ENCODE measurements around the gene MRPS6.

MRPS6 gene

GRCh38 chr21:34072145-34073031 lies 990 bp upstream of the MRPS6 start:
- peak overlapping the region; percentile 93 for H3K27ac ChIP-seq

GRCh38 chr21:34073749-34074282 lies 438 bp downstream of the MRPS6 start:
- TF ChIP-seq, protein P1, sequence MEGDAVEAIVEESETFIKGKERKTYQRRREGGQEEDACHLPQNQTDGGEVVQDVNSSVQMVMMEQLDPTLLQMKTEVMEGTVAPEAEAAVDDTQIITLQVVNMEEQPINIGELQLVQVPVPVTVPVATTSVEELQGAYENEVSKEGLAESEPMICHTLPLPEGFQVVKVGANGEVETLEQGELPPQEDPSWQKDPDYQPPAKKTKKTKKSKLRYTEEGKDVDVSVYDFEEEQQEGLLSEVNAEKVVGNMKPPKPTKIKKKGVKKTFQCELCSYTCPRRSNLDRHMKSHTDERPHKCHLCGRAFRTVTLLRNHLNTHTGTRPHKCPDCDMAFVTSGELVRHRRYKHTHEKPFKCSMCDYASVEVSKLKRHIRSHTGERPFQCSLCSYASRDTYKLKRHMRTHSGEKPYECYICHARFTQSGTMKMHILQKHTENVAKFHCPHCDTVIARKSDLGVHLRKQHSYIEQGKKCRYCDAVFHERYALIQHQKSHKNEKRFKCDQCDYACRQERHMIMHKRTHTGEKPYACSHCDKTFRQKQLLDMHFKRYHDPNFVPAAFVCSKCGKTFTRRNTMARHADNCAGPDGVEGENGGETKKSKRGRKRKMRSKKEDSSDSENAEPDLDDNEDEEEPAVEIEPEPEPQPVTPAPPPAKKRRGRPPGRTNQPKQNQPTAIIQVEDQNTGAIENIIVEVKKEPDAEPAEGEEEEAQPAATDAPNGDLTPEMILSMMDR (conservative IDR thresholded peaks at IDR 0.05) = no peak
- peak overlapping the region; percentile 93 for H3K27ac ChIP-seq

More at GRCh38 chr21:34072145-34073031, 990 bp upstream of the MRPS6 start:
- TF ChIP-seq, protein P1 (conservative IDR thresholded peaks at IDR 0.05) = no peak

DNA sequence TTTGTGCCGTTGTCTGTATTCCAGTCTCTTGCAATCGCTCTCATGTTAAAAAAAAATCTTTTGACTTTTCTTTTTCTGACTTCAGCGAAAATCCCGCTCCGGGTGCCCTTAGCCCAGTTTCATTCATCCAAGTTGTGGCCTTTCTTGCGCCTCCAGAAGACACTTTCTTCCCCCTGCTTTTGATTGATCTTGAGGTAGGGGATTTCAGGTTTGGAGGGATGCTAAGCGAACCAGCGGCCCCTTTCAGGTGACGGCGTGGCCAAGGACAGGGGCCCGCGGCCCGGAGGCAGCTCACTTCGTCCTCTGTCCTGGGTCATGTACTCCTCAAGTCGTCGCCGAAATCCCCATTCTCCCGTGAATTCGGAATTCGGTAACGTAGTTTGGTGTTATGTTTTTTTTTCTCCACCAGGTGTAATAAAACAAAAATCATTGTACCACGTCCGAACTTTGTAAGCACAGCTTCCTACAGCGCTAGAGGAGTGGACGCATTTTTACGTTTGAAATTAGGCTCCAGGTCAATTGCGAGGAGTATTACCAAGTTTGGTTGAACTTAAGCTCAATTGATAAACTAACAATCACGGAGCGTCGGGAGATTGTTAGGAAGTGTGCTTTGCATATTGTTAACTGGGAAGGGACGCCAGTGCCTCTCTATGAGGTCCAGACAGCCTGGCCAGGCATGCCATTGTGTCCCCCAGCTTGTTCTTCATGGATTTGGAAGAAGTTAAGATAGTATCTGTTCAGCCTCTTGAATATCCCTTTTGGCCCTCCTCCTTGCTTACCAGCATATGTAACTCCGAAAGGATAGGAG lies 1.1 kb downstream of the MRPS6 start:
- H3K27ac ChIP-seq = peak overlapping the region; percentile 93
- TF ChIP-seq, protein P1 (conservative IDR thresholded peaks at IDR 0.05) = no peak

- TF ChIP-seq, protein P1 (conservative IDR thresholded peaks at IDR 0.05) = no peak
These were observed 1.7 kb downstream of the MRPS6 start for GRCh38 chr21:34075091-34075425.

GRCh38 chr21:34075760-34076660 lies 2.6 kb downstream of the MRPS6 start:
- TF ChIP-seq, protein P1 (conservative IDR thresholded peaks at IDR 0.05) = no peak
- H3K27ac ChIP-seq = no peak overlapping the region

More at GRCh38 chr21:34075091-34075425, 1.7 kb downstream of the MRPS6 start:
- H3K27ac ChIP-seq = peak overlapping the region; percentile 93

- no peak overlapping the region for H3K27ac ChIP-seq
These were observed 3.5 kb downstream of the MRPS6 start for GRCh38 chr21:34076835-34077234.

More at GRCh38 chr21:34076835-34077234, 3.5 kb downstream of the MRPS6 start:
- TF ChIP-seq, protein P1 (conservative IDR thresholded peaks at IDR 0.05) = no peak

All from VCaP (cell line).